H1 (cell line): ENCODE measurements around the gene CYB561A3. TPM values are rescaled to one million over a fixed set of nuclear protein-coding genes. Genes with fewer than 3 reads are reported as not detected.

Experiments
- TAF1 ChIP-seq: IDR thresholded peaks from 2 replicates; pipeline ENCODE4 v1.6.1; 2011; ENCODE audit warnings: mild to moderate bottlenecking, low read depth, low read length
- USF2 ChIP-seq: IDR thresholded peaks from 2 replicates; pipeline ENCODE4 v1.6.1; 2011; ENCODE audit warnings: low read length, improper control_type of control experiment
- polyA plus RNA-seq, 7 experiments: library from polyadenylated mRNA; depleted of rRNA in 3 of 7; stranded (reverse) in 5 of 7; unstranded in 2 of 7; fragments of >200 nt in 5 of 7; fragments of 200-250 nt in 2 of 7; gene quantifications; 1 replicate in 5 of 7; 2 replicates in 1 of 7; 4 replicates in 1 of 7; pipeline versions ENCODE4 v1.2.1 to v1.2.3, GENCODE V29; 2011 to 2013; ENCODE audit warnings: missing spikeins in 2 of 7, mixed read lengths in 2 of 7
- total RNA-seq: library from RNA; stranded (reverse); fragmentation: NEBNext Ultra II Directional; extraction: Animal tissue kit (Norgen Biotek cat#: 25700); gene quantifications from 2 replicates; pipeline ENCODE4 v1.2.1, GENCODE V29; 2021

The CYB561A3 gene
- total and polyA plus RNA-seq, 2 of the 8 experiments (the other 6 are each of a cell fraction or from before 2014, with no cell fraction given) = 29.6 to 41.2 TPM

GRCh38 chr11:61337706-61338470 is 23.8 kb downstream of the CYB561A3 start (continued):
- TF ChIP-seq USF2 (no peak), TAF1 (no peak)
